Measurements from ENCODE around the gene GLIS1. TPM values are rescaled to one million over a fixed set of nuclear protein-coding genes. Genes with fewer than 3 reads are reported as not detected.
"Not testable (repeated sequence)": the region's sequence is repeated elsewhere in the genome, so short reads cannot be mapped to it uniquely, and the experiment has no call there.

Gene GLIS1
- total RNA-seq, 1 experiment from 2014 or later, result 0.24 TPM

- ChIA-PET CTCF (interaction anchor here (1.3 to 2.1 kb wide), 3 partner anchors 10 to 167 kb away, joined by 3 to 7 read pairs (median 3); no protein-coding TSS in a partner anchor), POLR2A (no interaction called here)
- no peaks in the 10 kb centered on the region; the same call in 1 of the 2 replicates for H3K27me3 Mint-ChIP-seq (ENCODE audit: low read depth)
Observed at GRCh38 chr1:53652441-53653199, 86.3 kb downstream of the GLIS1 start.

GRCh38 chr1:53651356-53651755 is 87.6 kb downstream of the GLIS1 start:
- TF ChIP-seq ZBTB21 (CRISPR knock-in tag; IDR thresholded peaks at IDR 0.05; ENCODE audit: borderline replicate concordance) (no peak), MAX (CRISPR knock-in tag; IDR thresholded peaks at IDR 0.05) (no peak), SMAD4 (CRISPR knock-in tag; IDR thresholded peaks at IDR 0.05) (no peak), STAT6 (CRISPR knock-in tag; conservative IDR thresholded peaks at IDR 0.05; ENCODE audit: low read depth) (no peak), NR1H2 (CRISPR knock-in tag; IDR thresholded peaks at IDR 0.05) (no peak), ZNF219 (CRISPR knock-in tag; IDR thresholded peaks at IDR 0.05; ENCODE audit: borderline replicate concordance) (no peak), TEAD4 (CRISPR knock-in tag; IDR thresholded peaks at IDR 0.05) (no peak), ZNF423 (CRISPR knock-in tag; IDR thresholded peaks at IDR 0.05) (no peak), E2F1 (CRISPR knock-in tag; IDR thresholded peaks at IDR 0.05) (no peak), ZNF671 (CRISPR knock-in tag; IDR thresholded peaks at IDR 0.05) (no peak), ZNF138 (CRISPR knock-in tag; conservative IDR thresholded peaks at IDR 0.05) (no peak)
- no peak for DNase-seq (ENCODE audit: low spot score)
- ChIA-PET CTCF (no interaction called here), POLR2A (no interaction called here)
- Mint-ChIP-seq H3K36me3 (no peaks in the 10 kb centered on the region), H3K4me3 (no peak overlapping the region), H3K9me3 (no peaks in the 10 kb centered on the region), H3K27ac (no peak overlapping the region), H3K4me1 (peaks cover 17% of the 10 kb centered on the region), H3K27me3 (ENCODE audit: low read depth) (no peaks in the 10 kb centered on the region; the same call in 1 of the 2 replicates)
- ATAC-seq, result no peak

More at GRCh38 chr1:53652441-53653199, 86.3 kb downstream of the GLIS1 start:
- Mint-ChIP-seq H3K4me1 (peaks cover 17% of the 10 kb centered on the region), H3K4me3 (no peak overlapping the region), H3K27ac (no peak overlapping the region), H3K9me3 (no peaks in the 10 kb centered on the region), H3K36me3 (no peaks in the 10 kb centered on the region)
- no peak for TF ChIP-seq ZNF512 (CRISPR knock-in tag; IDR thresholded peaks at IDR 0.05; ENCODE audit: borderline replicate concordance)
- no peak for TF ChIP-seq USF2 (CRISPR knock-in tag; IDR thresholded peaks at IDR 0.05)
- ATAC-seq, result no peak
- no peak for DNase-seq (ENCODE audit: low spot score)

- no peak for ATAC-seq
- CTCF ChIA-PET, result no interaction called here
- no peaks in the 10 kb centered on the region; the same call in 1 of the 2 replicates for H3K27me3 Mint-ChIP-seq (ENCODE audit: low read depth)
Observed at GRCh38 chr1:53648516-53648915, 90.4 kb downstream of the GLIS1 start.

GRCh38 chr1:53647915-53648314 is 91.0 kb downstream of the GLIS1 start:
- H3K36me3 Mint-ChIP-seq; POLR2A ChIA-PET; H3K4me3 Mint-ChIP-seq; H3K27me3 Mint-ChIP-seq (ENCODE audit: low read depth); H3K4me1 Mint-ChIP-seq; H3K9me3 Mint-ChIP-seq; CTCF ChIA-PET; H3K27ac Mint-ChIP-seq; DNase-seq (ENCODE audit: low spot score); ATAC-seq: not testable (repeated sequence)

More at GRCh38 chr1:53648516-53648915, 90.4 kb downstream of the GLIS1 start:
- TF ChIP-seq E2F4 (CRISPR knock-in tag; IDR thresholded peaks at IDR 0.05; ENCODE audit: borderline replicate concordance, low read depth) (no peak), ZNF317 (CRISPR knock-in tag; IDR thresholded peaks at IDR 0.05; ENCODE audit: borderline replicate concordance, low read depth) (no peak), FOXJ3 (CRISPR knock-in tag; IDR thresholded peaks at IDR 0.05; ENCODE audit: borderline replicate concordance) (no peak), ZNF121 (CRISPR knock-in tag; IDR thresholded peaks at IDR 0.05) (no peak), ZMAT4 (CRISPR knock-in tag; IDR thresholded peaks at IDR 0.05) (no peak), SOX15 (CRISPR knock-in tag; IDR thresholded peaks at IDR 0.05) (no peak), SP1 (CRISPR knock-in tag; conservative IDR thresholded peaks at IDR 0.05) (no peak)
- POLR2A ChIA-PET, result interaction anchor here (0.5 kb wide), 1 partner anchor 38 kb away, joined by 3 read pairs; no protein-coding TSS in a partner anchor
- no peaks in the 10 kb centered on the region for H3K36me3 Mint-ChIP-seq
- no peak overlapping the region for H3K4me3 Mint-ChIP-seq
- no peaks in the 10 kb centered on the region for H3K9me3 Mint-ChIP-seq
- no peak for DNase-seq (ENCODE audit: low spot score)
- peaks cover 11% of the 10 kb centered on the region; the same call in 1 of the 2 replicates for H3K4me1 Mint-ChIP-seq
- no peak overlapping the region for H3K27ac Mint-ChIP-seq
